Left kidney (tissue), 2 donors: Measurements from ENCODE around the gene MSX2. TPM values are rescaled to one million over a fixed set of nuclear protein-coding genes. Genes with fewer than 3 reads are reported as not detected.

ENCODE experiments used
- DNase-seq: peaks from one replicate; pipeline ENCODE4 v3.0.0-alpha.2; 2013
- polyA plus RNA-seq: library from polyadenylated mRNA; unstranded; fragments of 120-200 nt; gene quantifications from one replicate; pipeline ENCODE4 v1.2.1, GENCODE V29; 2013; ENCODE audit not compliant: insufficient read length

MSX2 gene
- polyA plus RNA-seq, 1 donor = 1.0 TPM

GRCh38 chr5:174769005-174769404 is 44.6 kb downstream of the MSX2 start:
- no peak for DNase-seq

- no peak for DNase-seq
Observed at GRCh38 chr5:174773371-174773770, 49.0 kb downstream of the MSX2 start.

GRCh38 chr5:174775081-174775480 is 50.7 kb downstream of the MSX2 start:
- no peak for DNase-seq

- no peak for DNase-seq
Observed at GRCh38 chr5:174777111-174777510, 52.7 kb downstream of the MSX2 start.

GRCh38 chr5:174777583-174777982 is 53.2 kb downstream of the MSX2 start:
- DNase-seq = no peak
